ENCODE measurements around the gene STPG1. TPM values are rescaled to one million over a fixed set of nuclear protein-coding genes. Genes with fewer than 3 reads are reported as not detected.
A peak's percentile ranks its signal among the peaks of the same experiment; 100 is the strongest.

The STPG1 gene
- total and polyA plus RNA-seq, 9 of the 15 experiments (the other 6 are each of a cell fraction or from before 2014, with no cell fraction given): 5.0 to 11.9 (median 8.3) TPM

DNA sequence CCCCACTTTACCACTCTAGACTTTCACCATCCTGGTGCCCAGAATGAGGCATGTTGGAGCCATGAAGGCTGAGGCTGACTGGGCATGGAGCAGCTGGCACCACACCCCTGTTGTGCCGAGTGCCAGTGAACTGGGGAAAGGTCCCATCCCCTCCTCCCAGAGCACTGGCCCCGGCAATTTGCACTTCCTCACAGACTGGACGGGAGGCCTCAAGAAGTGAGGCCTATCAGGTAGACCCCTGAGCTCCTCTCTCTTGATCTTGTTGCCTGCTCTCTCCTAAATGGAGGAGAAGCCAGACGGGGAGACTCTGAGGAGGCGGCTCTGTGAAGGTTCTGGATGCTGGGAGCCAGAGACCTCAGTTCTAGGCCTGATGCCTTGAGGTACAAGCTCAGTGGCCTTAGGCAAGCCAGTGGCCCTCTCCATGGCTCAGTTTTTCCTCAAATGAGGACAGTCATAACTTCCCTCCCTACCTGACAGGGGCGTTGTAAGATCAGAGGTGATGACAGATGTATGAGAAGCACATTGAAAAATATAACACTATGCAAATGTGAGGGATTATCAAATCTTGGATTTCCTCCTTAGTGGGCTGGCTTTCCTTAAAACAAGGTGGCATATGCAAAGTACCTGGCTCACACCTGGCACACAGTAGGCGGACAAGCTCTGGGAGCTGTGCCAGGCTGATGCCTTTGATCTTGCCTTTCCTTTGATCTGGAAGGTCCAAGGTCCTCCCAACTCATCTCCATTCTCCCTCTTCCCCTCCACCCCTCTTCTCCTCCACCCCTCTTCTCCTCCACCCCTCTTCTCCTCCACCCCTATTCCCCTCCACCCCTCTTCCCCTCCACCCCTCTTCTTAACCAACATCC, 87.8 kb downstream of the STPG1 start:
- H3K4me2 ChIP-seq (ENCODE audit: insufficient read depth, low read length): no peak overlapping the region
- ChIA-PET POLR2A (interaction anchor here (0.6 to 1.0 kb wide), 2 partner anchors 16 to 562 kb away, joined by 3 to 4 read pairs; no protein-coding TSS in a partner anchor), CTCF (ENCODE audit: low intra/inter-chr PET ratio) (no interaction called here)
- BruUV-seq (replicated peaks): no TSS peak
- no peaks in the 10 kb centered on the region for H3K36me3 ChIP-seq (ENCODE audit: control insufficient read depth, insufficient read depth, low read length)
- H3K9ac ChIP-seq (ENCODE audit: insufficient read depth in 1 of 2, low read depth in 2 of 2, low read length in 2 of 2): no peak overlapping the region
- H2AFZ ChIP-seq (ENCODE audit: low read depth, low read length): no peak overlapping the region
- peaks cover 55 to 74% of the 10 kb centered on the region in 2 experiments for H3K27me3 ChIP-seq (ENCODE audit: control insufficient read depth in 2 of 2, insufficient read depth in 2 of 2, low read length in 2 of 2)
- intact Hi-C loops (cut with micrococcal nuclease): no loop called here
- no peaks in the 10 kb centered on the region for H3K79me2 ChIP-seq (ENCODE audit: control insufficient read depth, insufficient read depth, low read length)
- FAIRE-seq (no peak), DNase-seq (ENCODE audit: extremely low read depth in 1 of 4, low spot score in 3 of 4) (no peak), ATAC-seq (no peak)
- 3% methylated on average over 7 of the region's 7 CpGs for WGBS (ENCODE audit: insufficient coverage, low coverage, missing lambda C conversion rate)
- in situ Hi-C loops (cut with MboI): no loop called here
- H4K20me1 ChIP-seq (replicated peaks; ENCODE audit: control insufficient read depth, insufficient read depth, low read length): peaks cover 28% of the 10 kb centered on the region; the same call in 1 of the 2 replicates
- no peak overlapping the region for H3K27ac ChIP-seq (ENCODE audit: extremely low read depth, low read depth, low read length)
- no peaks in the 10 kb centered on the region for H3K9me3 ChIP-seq (replicated peaks; ENCODE audit: control insufficient read depth, insufficient read depth, low read depth, low read length)
- no peaks in the 10 kb centered on the region for H3K9me1 ChIP-seq (ENCODE audit: control insufficient read depth, insufficient read depth, low read length)
- H3K4me3 ChIP-seq: no peak overlapping the region
- H3K4me1 ChIP-seq (replicated peaks in 1 of 2; ENCODE audit: control insufficient read depth in 2 of 2, insufficient read depth in 2 of 2, low read length in 2 of 2): peaks cover 5 to 15% of the 10 kb centered on the region in 2 experiments; a peak in 3 of 5 replicates
- TF ChIP-seq ZKSCAN1 (IDR thresholded peaks at IDR 0.05; ENCODE audit: low read depth, low read length) (peak; percentile 59; the same call in 1 of the 2 replicates), YY1 (IDR thresholded peaks at IDR 0.05; ENCODE audit: borderline replicate concordance in 1 of 3, control insufficient read depth in 1 of 3, extremely low read depth in 1 of 3, insufficient read depth in 3 of 3, insufficient read length in 1 of 3, insufficient replicate concordance in 2 of 3, low read depth in 1 of 3, low read length in 2 of 3) (no peak), PTRF (tag; IDR thresholded peaks at IDR 0.05) (no peak), FOXJ2 (tag; IDR thresholded peaks at IDR 0.05) (no peak), NFRKB (IDR thresholded peaks at IDR 0.05; ENCODE audit: low read depth) (no peak), EGR1 (conservative IDR thresholded peaks at IDR 0.05) (no peak), ADNP (tag; IDR thresholded peaks at IDR 0.05) (no peak), RNF2 (IDR thresholded peaks at IDR 0.05) (no peak)
- TF ChIP-seq, protein P1, sequence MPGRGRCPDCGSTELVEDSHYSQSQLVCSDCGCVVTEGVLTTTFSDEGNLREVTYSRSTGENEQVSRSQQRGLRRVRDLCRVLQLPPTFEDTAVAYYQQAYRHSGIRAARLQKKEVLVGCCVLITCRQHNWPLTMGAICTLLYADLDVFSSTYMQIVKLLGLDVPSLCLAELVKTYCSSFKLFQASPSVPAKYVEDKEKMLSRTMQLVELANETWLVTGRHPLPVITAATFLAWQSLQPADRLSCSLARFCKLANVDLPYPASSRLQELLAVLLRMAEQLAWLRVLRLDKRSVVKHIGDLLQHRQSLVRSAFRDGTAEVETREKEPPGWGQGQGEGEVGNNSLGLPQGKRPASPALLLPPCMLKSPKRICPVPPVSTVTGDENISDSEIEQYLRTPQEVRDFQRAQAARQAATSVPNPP (IDR thresholded peaks at IDR 0.05; ENCODE audit: borderline replicate concordance, insufficient read depth, insufficient read length): no peak
